HG03066 (cell line): ENCODE results near the gene SOX10.

Experiments
- ATAC-seq: cut with Tn5 transposase; IDR thresholded peaks from one replicate; pipeline ENCODE4 v1.9.1; 2021; ENCODE audit warnings: low read depth; ENCODE audit not compliant: unreplicated experiment

The SOX10 gene

DNA sequence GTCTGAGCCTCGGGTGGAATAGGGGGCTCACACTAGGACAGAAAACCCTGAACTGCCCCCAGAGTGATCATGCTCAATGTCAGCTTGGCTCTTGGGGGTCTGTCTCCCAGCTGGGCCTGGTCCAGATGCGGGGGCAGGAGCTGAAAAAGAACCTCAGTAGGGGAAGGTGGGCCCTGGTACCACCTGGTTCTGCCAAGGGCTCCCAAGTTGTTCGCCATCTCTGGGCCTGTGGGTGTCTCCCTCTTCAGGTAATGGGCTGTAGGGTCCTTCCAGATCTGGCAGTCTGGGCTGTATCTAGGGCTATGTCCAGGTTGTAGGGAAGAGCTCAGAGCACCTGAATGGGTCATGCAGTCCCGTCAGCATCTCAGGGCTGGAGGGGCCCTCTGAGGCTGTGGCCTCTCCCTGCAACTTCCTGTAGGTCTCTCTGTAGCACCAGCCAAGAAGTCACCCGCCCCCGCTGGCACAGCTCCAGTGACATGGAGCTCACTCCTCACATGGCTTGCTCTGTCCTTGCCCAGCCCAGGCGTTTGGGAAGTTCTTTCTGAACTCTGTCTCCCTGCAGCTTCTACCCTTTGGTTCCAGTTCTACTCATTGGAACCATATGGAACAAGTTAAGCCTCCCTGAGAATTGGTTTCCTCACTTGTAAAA, 33.0 kb upstream of the SOX10 start:
- no peak for ATAC-seq

DNA sequence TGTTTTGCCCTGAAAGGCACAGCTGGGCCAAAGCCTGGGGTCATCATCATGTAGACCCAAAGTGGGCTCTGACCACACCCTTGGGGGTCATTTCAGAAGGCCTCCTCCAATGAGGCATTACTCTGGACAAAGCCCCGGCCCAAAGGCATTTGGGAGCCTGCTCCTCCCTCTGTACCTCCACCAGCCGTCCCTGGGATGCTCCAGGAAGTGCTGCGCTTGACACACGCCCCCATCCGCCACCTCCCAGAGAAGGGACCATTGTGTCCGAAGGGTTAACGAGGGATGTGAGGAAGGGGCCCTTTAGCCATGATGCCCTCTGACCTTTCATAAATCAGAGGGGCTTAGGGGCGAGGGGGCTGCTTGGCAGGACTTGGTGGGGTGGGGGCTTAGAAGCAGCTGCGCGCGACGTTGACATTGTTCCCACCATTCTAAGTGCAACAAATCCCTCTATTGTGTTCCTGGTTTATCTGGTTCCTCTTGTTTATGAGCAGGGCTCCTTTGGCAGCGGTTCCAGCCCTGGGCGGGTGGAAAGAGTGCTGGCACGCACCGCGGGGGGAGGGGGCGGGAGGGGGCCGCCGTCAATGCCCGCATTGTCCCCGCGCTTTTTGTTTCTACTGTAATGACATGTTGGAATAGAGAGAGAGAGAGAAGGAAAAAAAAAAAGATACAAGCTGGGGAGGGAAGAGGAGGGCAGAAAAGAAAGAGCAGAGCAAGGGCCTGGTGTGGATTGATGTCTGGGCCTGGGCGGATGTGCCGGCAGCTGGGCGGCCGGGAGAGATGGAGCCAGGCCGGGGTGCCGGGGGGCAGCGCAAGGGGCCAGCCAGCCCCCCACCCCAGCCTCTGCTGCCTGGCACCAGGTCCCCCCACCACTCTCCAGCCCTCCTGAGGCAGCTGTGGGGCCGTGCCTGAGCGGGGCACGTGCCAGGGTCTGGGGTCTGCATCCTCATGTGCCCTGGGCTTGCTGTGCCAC, 32.1 kb upstream of the SOX10 start:
- no peak for ATAC-seq

DNA sequence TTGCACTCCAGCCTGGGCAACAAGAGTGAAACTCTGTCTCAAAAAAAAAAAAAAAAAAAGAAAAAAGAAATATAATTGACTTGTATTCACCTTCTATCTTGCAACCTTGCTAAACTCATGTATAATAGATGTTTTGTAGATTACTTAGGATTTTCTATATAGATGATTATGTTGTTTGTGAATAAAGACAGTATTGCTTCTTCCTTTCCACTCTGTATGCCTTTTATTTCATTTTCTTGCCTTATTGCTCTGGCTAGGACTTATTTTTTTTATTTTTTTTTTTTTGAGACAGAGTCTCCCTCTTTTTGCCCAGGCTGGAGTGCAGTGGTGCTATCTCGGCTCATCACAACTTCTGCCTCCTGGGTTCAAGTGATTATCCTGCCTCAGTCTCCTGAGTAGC, 29.7 kb upstream of the SOX10 start:
- ATAC-seq = no peak

DNA sequence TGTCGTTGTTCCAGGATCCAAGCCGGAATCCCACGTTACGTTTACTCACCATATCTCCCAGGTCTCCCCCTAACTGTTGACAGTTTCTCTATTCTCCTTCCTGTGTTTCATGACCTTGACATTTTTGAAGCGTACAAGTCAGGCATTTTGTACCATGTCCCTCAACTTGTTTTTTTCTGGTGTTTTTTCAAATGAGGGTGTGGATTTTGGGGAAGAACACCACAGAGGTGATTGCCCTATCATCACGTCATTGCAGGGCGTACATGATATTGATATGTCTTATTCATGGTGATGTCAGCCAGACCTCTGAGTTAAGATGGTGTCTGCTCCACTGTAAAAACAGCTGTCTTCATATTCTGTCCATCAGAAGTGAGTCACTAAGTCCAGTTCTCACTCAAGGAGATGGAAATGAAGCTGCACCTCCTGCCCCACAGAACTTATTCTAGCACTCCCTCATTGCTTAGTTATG, 28.3 kb upstream of the SOX10 start:
- ATAC-seq = no peak

DNA sequence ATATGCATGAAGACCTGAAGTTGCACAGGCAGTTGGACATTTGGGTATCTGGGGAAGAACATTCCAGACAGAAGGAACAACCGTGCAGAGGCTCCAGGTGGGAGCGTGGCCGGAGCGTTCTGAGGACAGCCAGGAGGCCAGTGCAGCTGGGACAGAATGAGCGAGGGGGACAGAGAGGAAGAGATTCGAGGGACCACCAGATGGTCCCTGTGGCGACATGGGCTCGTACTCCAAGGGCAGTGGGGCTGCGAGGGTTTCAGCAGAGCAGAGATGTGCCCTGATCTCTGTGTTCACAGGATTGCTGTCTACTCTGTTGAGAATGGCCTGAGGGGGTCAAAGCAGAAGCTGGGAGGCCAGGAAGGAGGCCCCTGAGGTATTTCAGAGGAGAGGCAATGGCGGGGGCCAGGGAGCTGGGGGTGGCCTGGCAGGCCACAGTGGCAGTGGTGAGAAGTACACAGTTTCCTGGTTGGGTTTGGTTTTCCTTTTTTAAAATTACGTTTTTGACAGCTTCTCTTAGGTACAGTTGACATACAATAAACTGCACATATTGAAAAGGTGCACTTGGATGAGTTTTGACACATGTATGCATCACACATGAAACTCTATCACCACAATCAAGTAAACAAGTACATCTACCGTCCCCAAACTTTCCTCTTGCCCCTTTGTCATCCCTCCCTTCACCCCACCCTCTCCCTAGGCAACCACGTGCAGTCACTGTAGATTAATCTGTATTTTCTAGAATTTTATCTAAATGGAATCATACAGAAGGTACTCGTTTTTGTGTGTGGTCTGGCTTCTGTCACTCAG, 24.8 kb upstream of the SOX10 start:
- ATAC-seq = no peak

DNA sequence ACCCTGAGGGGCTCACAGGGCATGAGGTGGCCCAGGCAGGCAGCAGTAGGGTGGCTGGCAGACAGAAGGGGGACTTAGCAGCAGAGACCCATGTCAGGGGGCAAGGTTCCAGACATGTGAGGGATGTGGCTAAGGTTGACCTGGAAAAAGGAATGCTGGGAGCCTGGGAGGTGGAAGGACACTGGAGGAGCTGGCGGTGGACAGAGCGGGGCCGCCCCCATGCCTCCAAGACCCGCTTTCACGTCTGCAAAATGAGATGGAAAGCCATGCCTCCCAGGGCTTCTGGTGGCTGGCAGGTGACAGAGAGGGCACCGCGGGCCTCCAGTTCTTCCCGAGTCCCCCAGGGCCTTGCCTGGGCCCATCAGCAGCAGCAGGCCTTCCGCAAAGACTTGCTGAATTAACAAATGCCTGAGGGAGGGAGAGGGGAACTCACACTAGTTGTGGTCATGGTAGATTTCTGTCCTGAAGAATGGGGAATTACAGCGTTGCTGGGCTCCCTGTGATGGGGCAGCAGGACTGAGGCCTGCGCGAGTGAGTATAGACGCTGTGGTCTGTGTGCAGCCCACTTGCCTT, 23.1 kb upstream of the SOX10 start:
- ATAC-seq = no peak

DNA sequence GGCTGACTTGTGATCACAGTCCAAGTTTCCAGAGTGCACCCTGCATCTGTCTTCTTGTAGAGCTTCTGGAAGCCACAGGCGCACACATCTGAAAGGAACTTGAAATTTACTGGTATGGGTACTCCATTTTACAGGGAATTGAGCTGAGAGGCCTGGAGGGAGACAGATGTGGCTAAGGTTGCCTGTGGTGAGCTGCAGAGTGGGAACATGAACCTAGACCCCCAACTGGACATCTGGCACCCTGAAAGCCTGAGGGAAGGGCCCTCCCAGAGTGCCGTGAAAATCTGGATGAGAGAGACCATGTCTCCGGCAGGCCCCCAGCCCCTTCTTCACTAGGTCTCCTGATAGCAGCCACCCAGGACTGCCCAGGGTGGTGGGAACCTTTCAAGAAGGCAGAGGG, 22.6 kb upstream of the SOX10 start:
- no peak for ATAC-seq

DNA sequence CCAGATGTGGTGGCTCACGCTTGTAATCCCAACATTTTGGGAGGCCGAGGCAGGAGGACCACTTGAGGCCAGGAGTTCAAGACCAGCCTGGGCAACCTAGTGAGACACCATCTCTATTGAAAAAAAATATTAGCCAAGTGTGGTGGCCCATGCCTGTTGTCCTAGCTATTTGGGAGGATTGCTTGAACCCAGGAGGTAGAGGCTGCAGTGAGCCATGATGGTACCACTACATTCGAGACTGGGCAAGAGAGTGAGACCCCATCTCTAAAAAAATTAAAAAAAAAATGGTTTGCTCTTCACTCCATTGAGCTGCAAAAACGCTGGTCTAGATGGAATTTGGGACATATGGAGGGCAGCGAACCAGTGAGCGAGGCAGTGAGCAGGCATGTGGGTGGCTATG, 21.6 kb upstream of the SOX10 start:
- no peak for ATAC-seq

DNA sequence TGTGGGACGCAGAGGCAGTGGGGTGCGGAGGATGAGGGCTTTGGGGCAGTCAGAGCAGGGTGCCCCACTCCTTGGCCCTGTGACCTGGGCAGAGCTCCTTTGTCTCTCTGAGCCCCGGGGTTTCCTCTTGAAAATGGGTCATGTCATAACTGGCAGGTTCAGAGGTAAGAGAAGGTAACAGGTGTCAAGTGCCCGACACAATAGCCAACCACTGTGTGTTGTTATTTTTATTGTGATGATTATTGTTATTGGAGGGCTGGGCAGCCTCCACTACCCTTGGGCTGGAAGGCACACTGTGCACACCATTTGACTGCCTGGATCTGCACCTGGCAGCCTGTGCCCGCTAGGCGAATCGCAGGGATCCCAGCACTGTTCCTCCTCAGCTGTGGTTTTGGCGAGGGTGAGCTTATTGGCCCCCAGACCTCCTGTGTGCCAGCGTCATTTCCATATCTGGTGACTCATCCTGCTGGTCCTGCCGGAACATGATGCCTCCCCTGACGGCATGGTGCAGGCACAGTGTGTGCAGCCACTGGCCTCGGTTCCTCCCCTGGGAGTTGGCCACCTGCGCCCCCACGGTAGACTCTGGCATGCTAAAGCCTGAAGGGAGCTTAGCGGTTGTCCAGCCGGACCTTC, 15.4 kb upstream of the SOX10 start:
- no peak for ATAC-seq

DNA sequence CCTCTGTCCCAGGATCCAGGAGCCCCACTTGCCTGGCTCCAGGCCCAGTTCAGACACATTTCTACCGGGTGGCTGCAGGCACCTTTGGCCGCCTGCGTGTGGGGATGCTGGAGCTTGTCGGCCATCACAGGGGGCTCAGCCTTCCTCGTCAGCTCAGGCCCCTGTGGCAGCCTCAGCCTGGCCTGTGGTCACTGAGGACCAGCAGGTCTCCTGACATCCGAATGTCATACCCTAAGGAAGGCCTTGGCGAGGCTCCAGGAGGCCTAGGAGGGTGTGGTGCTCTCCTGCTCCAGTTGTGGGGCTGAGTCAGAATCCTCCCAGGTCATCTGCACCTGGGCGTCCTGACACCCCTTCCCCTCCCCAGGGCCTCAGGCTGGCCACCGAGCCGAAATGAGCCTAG, 14.9 kb upstream of the SOX10 start:
- no peak for ATAC-seq

DNA sequence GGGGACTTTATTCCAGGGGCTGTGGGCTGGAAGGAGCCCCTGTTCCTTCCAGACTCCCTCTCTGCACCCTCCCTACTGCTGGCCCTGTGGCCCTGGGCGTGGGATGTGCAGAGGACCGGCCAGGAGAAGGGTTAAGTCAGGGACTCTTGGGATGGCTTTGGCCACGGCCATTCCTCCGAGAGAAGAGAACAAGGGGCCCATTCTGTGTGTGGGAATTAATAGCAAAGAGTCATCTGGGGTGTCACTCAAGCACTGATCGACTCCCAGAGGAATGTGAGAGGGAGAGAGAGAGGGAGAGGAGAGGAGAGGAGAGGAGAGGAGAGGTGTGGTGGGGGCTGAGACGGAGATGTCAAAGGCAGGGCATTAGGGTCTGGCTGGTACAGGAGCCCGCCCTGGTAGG, 14.2 kb upstream of the SOX10 start:
- ATAC-seq = no peak

DNA sequence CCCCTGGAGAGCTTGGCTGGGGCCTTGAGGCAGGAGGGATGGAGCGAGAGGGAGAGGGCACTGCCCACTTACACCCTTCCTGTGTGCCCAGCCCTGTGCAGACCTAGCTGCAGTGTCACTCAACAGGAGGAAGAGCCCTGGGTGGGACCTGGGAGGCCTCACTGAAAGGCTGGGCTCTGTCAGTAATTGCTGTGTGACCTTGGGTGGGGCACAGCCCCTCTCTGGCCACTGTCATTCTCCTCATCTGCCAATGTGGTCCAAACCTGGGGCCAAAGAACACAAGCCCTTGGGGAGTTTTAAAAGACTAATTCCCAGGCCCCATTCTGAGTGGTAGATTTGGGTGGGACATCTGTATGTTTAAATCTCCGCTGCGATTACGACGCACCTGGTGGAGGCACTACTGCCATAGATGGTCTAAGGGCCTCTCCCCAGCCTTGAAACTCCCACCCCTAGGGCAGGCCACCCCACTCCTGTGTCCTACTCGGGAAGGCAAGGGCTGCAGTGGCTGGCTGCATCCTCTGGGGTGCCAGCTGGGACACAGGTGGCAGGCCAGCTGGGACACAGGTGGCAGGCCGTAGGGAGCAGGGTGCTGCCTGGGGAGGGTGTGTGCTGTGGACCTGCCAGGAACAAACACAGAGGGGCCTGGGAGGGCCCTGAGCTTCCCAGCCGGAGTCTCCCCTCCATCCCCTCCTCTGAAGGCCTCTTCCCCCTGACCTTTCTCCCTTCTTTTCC, 12.3 kb upstream of the SOX10 start:
- ATAC-seq = no peak

DNA sequence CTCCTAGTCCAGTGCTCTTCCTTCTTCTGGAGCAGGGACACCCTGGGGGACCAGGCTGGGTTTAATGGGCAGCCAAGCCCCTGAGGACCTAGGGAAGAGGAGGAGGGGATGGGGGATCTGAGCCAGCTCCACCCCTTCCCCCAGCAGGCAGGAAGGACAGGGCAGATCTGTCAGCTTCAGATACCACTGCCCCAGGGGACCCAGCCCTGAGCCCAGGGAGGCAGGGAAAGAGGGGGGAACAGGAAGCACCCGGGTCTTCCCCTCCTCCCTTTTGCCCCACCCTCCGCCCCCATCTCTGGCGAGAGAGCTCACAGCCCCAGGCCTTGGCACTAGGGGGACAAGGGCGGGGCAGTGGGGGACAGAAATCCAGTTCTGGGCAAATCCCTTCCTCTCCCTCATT, 11.7 kb upstream of the SOX10 start:
- no peak for ATAC-seq

DNA sequence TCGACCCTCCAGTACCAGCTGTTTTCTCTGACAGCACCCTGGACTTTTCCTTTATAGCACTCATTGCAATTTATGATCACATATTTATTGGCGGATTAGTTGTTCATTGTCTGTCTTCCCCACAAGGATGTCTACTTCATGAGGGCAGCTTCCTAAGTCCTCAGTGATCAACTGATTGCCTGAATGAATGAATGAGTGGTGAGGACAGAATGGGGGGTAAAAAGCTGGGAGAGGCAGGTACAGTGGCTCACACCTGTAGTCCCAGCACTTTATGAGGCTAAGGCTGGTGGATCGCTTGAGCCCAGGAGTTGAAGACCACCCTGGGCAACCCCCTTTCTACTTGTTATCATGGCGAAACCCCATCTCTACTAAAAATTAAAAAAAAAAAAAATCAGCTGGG, 11.1 kb upstream of the SOX10 start:
- ATAC-seq = no peak

DNA sequence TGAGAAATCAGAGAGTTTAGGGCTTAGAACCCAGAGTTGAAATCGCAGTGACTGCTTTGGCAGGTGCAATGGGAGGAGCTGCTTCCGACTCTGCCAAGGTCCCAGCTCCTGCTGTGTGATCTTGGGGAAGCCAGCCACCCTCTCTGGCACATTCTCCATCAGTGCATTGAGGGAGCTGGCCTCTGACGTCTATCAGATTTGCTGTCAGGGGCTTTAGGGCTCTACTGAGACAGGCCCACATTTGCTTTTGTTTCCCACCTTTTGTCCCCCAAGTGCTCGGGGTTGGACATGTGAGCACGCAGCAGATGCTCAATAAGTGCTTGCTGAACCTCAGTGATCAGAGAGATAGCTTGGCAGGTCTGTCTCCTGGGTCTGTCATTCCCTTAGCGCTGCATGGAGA, 10.6 kb upstream of the SOX10 start:
- ATAC-seq = no peak

DNA sequence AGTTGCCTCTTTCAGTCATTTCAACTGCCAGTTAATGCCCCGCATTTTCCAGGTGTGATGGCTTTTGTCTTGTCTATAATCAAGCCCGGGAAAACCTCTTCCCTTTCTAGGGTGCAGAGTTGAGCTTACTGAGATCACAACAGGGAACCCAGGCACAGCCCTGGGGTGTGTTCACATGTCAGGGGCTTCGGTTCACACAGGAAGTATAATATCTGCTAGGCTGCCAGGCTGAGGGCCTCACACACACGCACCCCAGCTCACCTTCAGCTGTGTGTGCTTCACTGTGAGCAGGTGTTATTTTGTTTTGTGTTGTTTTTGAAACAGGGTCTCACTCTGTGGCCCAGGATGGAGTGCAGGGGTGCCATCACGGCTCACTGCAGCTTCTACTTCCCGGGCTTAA, 9.7 kb upstream of the SOX10 start:
- no peak for ATAC-seq

DNA sequence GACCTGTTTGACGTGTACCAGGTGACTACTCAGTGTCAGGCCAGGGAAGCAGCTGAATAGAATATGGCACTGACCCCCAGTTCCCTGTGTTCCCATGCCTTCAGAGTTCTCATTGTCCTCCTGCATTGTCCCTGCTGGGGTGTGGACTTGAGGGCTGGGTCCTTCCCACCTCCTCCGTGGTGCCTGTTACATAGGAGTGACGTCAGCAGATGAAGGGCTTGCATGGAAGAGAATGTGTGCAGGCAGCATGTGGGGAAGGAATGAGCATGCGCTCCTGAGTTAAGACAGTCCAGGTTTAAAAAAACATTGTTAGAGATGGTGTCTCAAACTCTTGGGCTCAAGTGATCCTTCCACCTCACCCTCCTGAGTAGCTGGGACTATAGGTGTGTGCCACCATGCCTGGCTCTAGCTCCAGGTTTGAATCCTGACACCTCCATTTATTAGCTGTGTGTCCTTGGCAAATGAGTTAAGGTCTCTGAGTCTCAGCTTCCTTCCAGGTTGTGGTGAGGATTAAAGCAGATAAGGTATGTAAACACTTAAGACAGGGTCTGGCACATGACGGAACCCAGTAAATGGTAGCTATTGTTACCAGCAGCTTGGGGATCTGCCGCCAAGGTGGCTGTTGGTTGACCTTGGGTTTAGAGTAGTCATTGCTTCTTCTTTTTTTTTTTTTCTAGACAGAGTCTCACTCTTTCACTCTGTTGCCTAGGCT, 7.5 kb upstream of the SOX10 start:
- no peak for ATAC-seq

DNA sequence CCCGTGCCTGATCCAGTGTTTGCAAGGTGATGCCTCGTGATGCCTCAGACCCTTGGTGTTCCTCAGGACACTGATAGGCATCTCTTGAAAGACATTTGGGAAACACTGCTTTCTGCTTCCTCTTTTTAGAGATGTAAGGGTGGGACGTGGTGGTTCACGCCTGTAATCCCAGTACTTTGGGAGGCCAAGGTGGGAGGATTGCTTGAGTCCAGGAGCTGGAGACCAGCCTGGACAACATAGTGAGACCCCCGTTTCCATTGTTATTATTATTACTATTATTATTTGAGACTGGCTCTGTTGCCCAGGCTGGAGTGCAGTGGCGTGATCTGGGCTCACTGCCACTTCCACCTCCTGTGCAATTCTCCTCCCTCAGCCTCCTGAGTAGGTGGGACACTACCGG, 6.5 kb upstream of the SOX10 start:
- no peak for ATAC-seq

DNA sequence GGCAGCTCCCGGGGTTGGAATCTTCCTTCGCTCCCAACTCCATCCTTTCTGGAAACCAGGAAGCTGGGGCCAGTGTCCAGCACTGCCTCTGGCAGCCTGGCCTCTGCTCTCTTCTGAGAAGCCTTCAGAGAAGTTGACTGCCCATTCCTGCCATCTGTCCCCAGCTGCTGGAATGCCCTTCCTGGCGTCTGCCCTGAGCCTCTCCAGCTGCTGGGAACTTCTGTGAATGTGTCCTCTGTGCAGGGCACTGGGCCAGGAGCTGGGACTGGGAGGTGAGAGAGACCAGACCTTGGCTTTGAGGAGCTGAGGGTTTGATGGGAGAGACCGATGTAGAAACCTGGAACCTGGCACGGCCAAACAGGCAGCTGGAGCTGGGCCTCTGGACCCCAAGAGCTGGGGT, 5.9 kb upstream of the SOX10 start:
- ATAC-seq = no peak
